HG03159 (cell line): ENCODE data around the gene MCEMP1.

Experiments used
- ATAC-seq: cut with Tn5 transposase; IDR thresholded peaks from one replicate; pipeline ENCODE4 v1.9.1; 2021; ENCODE audit warnings: mild to moderate bottlenecking, moderate library complexity; ENCODE audit not compliant: unreplicated experiment

MCEMP1 gene, protein sequence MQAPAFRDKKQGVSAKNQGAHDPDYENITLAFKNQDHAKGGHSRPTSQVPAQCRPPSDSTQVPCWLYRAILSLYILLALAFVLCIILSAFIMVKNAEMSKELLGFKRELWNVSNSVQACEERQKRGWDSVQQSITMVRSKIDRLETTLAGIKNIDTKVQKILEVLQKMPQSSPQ

DNA sequence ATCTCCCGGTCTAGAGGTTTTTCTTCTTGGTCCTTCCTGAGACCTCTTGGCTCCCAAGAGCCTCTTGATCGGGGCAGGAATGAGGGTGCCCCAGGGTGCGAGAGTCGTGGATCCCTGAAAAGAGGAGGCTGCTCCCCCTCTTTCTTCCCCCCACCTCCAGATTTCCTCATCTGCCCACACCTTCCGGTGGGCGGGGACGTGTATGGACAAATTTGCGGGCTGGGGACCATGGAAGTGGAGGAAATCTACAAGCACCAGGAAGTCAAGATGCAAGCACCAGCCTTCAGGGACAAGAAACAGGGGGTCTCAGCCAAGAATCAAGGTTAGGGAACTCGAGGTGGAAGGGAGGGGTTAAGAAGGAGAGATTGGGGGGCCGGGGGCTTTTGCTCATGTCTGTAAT lies at the start of gene MCEMP1:
Gene MCEMP1 (plus strand): TSS at position 237 of the 400 bp plus-strand sequence. CDS start 31 bp downstream, at position 268.
- ATAC-seq: no peak

- no peak for ATAC-seq
Measured at GRCh38 chr19:7627166-7627565, 49.7 kb upstream of the MCEMP1 start.

GRCh38 chr19:7628589-7629311 lies 48.1 kb upstream of the MCEMP1 start:
- ATAC-seq: no peak

GRCh38 chr19:7629347-7630054 lies 47.4 kb upstream of the MCEMP1 start, which contains the start of the genes PET100 and XAB2:
PET100 (plus strand) TSS chr19:7629793; CDS start chr19:7629834, 41 bp downstream.
XAB2 (minus strand) TSS chr19:7629545; CDS start chr19:7629527, 18 bp downstream.
- peak; percentile 88 for ATAC-seq

GRCh38 chr19:7631577-7631976 lies 45.3 kb upstream of the MCEMP1 start:
- no peak for ATAC-seq

- no peak for ATAC-seq
Measured at GRCh38 chr19:7632340-7633203, 44.3 kb upstream of the MCEMP1 start.

DNA sequence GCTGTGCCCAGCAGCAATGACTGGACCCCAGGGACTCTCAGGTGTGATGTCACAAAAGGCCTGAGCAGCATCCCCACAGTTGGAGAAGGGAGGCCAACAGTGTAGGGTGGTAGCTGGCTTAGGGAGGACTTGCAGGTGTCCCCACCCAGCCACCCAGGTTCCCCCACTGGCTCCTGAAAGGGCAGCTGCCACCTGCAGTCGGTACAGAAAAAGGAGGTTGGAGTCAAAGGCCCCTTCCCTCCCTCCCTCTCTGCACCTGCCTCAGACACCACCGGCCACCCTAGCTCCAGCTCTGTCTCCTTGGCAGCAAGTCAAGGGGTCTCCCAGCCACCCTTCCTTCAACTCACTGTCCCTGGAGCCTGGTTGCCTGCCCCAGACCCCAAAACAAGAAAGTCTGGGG lies 43.2 kb upstream of the MCEMP1 start, which contains the start of gene PCP2:
Gene PCP2 (minus strand): TSS at position 22 of the 400 bp plus-strand sequence. CDS start 262 bp downstream, outside the sequence.
- ATAC-seq: no peak

- ATAC-seq: no peak
Measured at GRCh38 chr19:7635670-7636069, 41.2 kb upstream of the MCEMP1 start.

GRCh38 chr19:7636317-7636690 lies 40.6 kb upstream of the MCEMP1 start:
- ATAC-seq: no peak

DNA sequence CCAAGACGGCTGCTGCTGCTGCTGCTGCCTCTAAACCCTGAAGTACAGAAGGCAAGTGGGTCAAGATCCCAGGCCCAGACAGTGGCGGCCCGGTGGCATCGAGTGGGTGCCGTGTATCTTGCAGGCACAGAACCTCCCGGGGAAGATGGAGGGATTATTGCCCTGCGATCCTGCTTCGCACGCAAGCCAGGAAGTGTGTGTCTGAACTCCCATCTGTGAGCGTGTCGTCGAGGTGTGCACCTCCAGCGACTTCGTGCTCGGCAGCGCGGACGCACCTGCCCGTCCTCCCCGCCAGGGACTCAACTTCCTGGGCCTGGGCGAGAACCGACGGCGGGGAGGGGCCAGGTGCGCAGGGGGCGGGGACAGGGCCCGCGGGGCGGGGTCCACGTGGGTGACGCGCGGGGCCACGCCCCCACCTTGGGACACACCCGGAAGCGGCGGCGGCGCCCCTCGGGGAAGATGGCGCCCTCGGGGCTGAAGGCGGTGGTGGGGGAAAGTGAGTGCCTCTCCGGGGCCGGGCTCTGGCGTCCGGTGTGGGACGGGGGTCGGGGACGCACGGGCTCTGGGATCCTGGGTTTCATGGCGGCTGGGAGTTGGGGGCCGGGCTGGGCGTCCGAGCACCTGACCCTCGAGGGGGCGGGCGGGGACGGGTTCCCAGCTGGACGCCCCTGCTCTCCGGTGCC lies 40.1 kb upstream of the MCEMP1 start, which contains the start of gene STXBP2:
Gene STXBP2 (plus strand): TSS at position 420 of the 683 bp plus-strand sequence. CDS start 40 bp downstream, at position 460.
- peak; percentile 75 for ATAC-seq

GRCh38 chr19:7637374-7638256 lies 39.3 kb upstream of the MCEMP1 start:
- ATAC-seq: peak; percentile 11

- ATAC-seq: no peak
Measured at GRCh38 chr19:7638802-7639465, 38.0 kb upstream of the MCEMP1 start.

DNA sequence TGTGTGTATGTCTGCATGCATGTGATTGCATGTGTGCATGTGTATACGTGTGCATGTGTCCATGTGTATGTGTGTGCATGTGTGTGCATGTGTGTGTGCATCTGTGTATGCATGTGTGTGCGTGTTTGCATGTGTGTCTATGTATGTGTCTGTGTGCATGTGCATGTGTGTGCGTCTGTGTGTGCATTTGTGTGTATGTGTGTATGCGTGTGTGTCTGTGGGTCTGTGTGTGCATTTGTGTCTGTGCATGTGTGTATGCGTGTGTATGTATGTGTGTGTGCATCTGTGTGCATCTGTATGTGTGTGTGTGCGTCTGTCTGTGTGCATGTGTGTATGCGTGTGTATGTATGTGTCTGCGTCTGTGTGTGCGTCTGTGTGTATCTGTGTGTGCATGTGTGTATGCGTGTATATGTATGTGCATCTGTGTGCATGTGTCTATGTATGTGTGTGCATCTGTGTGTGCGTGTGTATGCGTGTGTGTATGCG lies 37.0 kb upstream of the MCEMP1 start:
- no peak for ATAC-seq

DNA sequence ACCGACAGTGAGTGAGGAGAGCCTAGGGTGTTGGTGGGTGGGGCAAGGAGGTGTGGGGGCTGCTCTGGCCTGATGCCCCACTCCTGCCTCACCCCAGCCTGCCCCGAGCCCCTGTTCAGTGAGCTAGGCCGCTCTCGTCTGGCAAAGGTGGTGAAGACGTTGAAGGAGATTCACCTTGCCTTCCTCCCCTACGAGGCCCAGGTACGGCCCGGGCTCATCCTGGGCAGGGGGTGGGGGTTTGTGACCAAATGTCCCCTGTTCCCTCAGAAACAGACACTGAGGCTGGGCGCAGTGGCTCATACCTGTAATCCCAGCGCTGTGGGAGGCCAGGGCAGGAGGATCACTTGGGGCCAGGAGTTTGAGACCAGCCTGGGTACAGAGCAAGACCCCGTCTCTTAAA lies 36.1 kb upstream of the MCEMP1 start:
- no peak for ATAC-seq

DNA sequence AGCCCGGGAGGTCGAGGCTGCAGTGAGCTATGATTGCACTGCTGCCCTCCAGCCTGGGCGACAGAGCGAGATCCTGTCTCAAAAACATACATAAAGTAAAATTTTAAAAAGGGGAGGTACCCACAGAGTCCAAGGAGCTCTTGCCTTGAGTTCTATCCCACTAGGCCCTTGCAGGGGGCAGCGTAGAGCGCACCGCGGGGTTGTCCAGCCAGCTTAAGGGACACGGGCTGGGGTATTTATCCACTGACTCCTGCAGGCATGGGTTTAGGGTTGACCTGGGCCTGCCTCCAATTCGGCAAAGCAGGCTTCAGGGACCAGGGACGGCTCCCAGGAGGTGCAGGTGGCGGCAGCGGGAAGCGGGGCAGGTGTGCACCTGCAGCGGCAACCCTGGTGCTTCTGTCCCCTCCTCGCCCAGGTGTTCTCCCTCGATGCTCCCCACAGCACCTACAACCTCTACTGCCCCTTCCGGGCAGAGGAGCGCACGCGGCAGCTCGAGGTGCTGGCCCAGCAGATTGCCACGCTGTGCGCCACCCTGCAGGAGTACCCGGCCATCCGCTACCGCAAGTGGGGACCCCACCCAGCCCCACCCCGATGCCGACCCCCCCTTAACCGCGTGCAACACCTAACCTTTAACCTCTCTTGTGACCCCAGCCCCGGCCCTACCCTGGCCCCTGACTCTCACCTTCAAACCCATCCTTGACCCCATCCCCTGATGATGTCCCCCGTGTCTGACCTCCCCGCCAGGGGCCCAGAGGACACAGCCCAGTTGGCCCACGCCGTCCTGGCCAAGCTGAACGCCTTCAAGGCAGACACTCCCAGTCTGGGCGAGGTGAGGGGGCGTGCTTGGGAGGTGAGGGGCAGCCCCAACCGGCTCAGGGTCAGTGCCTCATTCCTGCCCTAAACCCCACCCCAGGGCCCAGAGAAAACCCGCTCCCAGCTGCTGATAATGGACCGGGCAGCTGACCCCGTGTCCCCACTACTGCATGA lies 35.3 kb upstream of the MCEMP1 start:
- ATAC-seq: no peak

GRCh38 chr19:7642295-7643030 lies 34.4 kb upstream of the MCEMP1 start:
- ATAC-seq: no peak
